Measurements from ENCODE around the gene MAGEA11. TPM values are rescaled to one million over a fixed set of nuclear protein-coding genes. Genes with fewer than 3 reads are reported as not detected.
"Not testable (repeated sequence)": the region's sequence is repeated elsewhere in the genome, so short reads cannot be mapped to it uniquely, and the experiment has no call there.

Gene MAGEA11
- total and polyA plus RNA-seq, 8 donors: not detected

DNA sequence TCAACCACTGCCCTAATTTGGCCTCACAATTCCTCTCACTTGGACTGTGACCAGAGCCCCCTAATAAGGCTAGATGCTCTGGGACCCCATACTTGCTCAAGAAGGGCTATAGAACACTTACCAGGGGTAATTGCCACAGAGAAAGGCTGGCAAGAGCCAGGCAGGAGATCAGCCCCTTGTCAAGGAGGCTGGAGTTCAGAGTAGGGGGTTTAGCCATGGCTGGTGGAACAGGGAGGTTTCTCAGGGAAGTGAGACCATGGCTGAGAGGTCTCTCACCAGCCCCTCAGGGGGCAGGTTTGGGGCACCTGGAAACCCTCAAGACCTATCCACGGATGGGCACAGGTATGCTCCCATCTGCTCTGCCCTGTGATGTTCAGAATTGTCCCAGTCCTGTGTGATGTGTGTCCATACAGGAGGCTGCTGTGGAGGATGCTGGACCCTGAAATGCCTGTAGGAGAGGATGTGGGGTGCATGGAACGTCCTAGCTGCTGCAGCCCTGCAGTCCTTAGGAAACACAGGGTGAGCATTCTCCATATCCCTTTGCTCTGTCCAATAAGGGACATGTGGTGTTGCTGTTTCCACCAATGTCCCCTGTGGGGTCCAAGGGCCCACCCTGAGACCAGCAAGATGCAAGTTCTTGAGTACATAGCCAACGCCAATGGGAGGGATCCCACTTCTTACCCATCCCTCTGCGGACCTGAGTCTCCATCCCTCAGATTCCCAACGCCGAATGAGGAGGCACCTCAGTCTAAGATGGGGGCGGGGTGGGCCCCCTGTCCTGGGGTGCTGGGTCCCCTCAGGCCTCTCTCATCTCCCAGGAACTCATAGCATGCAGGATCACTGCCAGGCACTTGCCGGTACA lies 45.6 kb downstream of the MAGEA11 start:
- intact Hi-C loops (cut with DNase I): loop anchor here in 1 of 3 donors (10.0 kb wide), 1 partner anchor 103 kb away; no protein-coding TSS in a partner anchor
- 65 to 69% methylated on average over 8 of the region's 8 CpGs for WGBS, 2 donors
- Histone ChIP-seq H3K27ac (no peak overlapping the region), H3K4me3 (no peak overlapping the region), H3K9me3 (no peaks in the 10 kb centered on the region), H3K36me3 (no peaks in the 10 kb centered on the region), H3K4me1 (no peaks in the 10 kb centered on the region), H3K27me3 (peaks cover 0 to 12% (median 0%) of the 10 kb centered on the region in 4 donors)
- DNase-seq (no peak), ATAC-seq (no peak), FAIRE-seq (no peak)
- TF ChIP-seq, protein P1, sequence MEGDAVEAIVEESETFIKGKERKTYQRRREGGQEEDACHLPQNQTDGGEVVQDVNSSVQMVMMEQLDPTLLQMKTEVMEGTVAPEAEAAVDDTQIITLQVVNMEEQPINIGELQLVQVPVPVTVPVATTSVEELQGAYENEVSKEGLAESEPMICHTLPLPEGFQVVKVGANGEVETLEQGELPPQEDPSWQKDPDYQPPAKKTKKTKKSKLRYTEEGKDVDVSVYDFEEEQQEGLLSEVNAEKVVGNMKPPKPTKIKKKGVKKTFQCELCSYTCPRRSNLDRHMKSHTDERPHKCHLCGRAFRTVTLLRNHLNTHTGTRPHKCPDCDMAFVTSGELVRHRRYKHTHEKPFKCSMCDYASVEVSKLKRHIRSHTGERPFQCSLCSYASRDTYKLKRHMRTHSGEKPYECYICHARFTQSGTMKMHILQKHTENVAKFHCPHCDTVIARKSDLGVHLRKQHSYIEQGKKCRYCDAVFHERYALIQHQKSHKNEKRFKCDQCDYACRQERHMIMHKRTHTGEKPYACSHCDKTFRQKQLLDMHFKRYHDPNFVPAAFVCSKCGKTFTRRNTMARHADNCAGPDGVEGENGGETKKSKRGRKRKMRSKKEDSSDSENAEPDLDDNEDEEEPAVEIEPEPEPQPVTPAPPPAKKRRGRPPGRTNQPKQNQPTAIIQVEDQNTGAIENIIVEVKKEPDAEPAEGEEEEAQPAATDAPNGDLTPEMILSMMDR (IDR thresholded peaks at IDR 0.05): no peak

DNA sequence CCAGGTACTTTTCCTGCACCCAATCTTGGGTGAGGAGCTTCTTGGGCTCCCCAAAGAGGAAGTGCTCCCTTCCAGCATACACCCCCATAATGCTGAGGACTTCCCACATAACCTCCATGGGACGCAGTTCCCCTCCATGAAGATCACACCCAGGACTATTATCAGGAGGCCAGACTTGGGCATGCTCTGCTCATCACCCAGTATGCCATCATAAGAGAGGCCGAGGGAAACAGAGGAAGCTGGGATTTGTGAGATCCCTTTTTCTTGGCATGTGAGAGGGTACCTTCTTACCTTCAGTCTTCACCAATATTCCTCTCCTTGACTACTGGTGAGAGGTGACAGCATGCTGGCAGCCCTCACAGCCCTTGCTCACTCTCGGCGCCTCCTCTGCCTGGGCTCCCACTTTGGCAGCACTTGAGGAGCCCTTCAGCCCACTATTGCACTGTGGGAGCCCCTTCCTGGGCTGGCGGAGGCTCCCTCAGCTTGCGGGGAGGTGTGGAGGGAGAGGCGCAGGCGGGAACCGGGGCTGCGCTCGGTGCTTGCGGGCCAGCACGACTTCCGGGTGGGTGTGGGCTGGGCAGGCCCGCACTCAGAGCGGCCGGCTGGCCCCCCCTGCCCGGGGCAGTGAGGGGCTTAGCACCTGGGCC lies 46.3 kb downstream of the MAGEA11 start:
- Histone ChIP-seq H3K4me3 (no peak overlapping the region), H3K27ac (no peak overlapping the region), H3K4me1 (no peaks in the 10 kb centered on the region), H3K27me3 (peaks cover 0 to 12% (median 0%) of the 10 kb centered on the region in 4 donors), H3K36me3 (no peaks in the 10 kb centered on the region), H3K9me3 (no peaks in the 10 kb centered on the region)
- intact Hi-C loops (cut with DNase I): loop anchor here in 1 of 3 donors (10.0 kb wide), 1 partner anchor 103 kb away; no protein-coding TSS in a partner anchor
- ATAC-seq (no peak), DNase-seq (peak in 1 of 6 donors; percentile 37), FAIRE-seq (no peak)
- TF ChIP-seq, protein P1 (IDR thresholded peaks at IDR 0.05): no peak
- WGBS, 2 donors: 91 to 93% methylated on average over 18 of the region's 18 CpGs

DNA sequence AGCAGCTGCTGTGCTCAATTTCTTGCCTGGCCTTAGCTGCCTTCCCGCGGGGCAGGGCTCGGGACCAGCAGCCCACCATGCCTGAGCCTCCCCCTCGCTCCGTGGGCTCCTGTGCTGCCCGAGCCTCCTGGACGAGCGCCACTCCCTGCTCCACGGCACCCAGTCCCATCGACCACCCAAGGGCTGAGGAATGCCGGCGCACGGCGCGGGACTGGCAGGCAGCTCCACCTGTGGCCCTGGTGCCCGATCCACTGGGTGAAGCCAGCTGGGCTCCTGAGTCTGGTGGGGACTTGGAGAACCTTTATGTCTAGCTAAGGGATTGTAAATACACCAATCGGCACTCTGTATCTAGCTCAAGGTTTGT lies 46.8 kb downstream of the MAGEA11 start:
- not testable (repeated sequence) for H3K9me3 ChIP-seq, H3K36me3 ChIP-seq, H3K4me3 ChIP-seq, FAIRE-seq, H3K4me1 ChIP-seq, H3K27ac ChIP-seq, ATAC-seq
- 83 to 88% methylated on average over 16 of the region's 17 CpGs for WGBS, 2 donors
- DNase-seq: peak in 1 of 6 donors; percentile 63
- peaks cover 0 to 12% (median 0%) of the 10 kb centered on the region in 4 donors for H3K27me3 ChIP-seq
- intact Hi-C loops (cut with DNase I): loop anchor here in 1 of 3 donors (10.0 kb wide), 1 partner anchor 104 kb away; no protein-coding TSS in a partner anchor

DNA sequence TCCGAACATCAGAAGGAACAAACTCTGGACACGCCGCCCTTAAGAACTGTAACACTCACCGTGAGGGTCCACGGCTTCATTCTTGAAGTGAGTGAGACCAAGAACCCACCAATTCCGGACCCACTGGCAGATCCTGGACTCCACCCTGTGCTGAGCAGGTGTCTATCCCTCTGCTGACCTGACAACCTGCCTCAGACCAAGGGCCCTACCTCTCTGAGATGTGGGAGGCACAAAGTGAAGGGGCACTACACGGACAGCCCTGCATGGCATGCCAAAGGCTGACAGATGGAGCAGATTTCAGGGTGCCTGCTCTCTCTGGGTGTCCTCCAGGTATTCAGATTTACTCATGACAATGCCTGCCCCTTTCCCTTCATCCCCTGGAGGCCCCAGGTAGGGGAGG lies 48.0 kb downstream of the MAGEA11 start:
- no peak overlapping the region for H3K27ac ChIP-seq
- ATAC-seq (no peak), FAIRE-seq (no peak), DNase-seq (no peak)
- no peaks in the 10 kb centered on the region for H3K9me3 ChIP-seq
- H3K27me3 ChIP-seq: peaks cover 0 to 12% (median 0%) of the 10 kb centered on the region in 4 donors
- H3K4me3 ChIP-seq: no peak overlapping the region
- H3K4me1 ChIP-seq: no peaks in the 10 kb centered on the region
- WGBS, 2 donors: 77 to 78% methylated on average over 7 of the region's 7 CpGs
- no peaks in the 10 kb centered on the region for H3K36me3 ChIP-seq
- TF ChIP-seq, protein P1 (IDR thresholded peaks at IDR 0.05): no peak
- intact Hi-C loops (cut with DNase I): loop anchor here in 1 of 3 donors (10.0 kb wide), 1 partner anchor 105 kb away; no protein-coding TSS in a partner anchor

DNA sequence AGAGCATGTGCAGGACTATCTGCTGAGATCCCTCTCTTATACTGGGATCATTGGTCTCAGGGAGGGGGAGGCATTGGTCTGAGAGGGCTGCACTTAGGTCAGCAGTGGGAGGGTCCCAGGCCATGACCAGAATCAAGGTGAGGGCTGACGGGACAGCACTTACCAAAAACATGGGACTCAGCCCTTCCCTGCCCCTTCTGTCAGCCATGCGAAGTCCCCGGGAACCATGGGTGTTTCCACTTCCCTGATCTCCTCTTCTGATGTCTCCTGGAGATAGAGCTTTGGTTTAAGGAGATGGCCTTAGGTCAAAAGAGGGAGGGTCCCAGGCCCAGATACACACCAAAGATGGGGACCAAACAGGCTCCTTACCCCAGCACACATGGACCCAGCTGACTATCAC lies 49.1 kb downstream of the MAGEA11 start:
- DNase-seq (no peak), ATAC-seq (no peak), FAIRE-seq (no peak)
- Histone ChIP-seq H3K4me1 (no peaks in the 10 kb centered on the region), H3K27ac (no peak overlapping the region), H3K4me3 (no peak overlapping the region), H3K36me3 (no peaks in the 10 kb centered on the region), H3K9me3 (no peaks in the 10 kb centered on the region), H3K27me3 (peaks cover 0 to 19% (median 0%) of the 10 kb centered on the region in 4 donors)
- TF ChIP-seq, protein P1 (IDR thresholded peaks at IDR 0.05): no peak
- intact Hi-C loops (cut with DNase I): no loop called here
- 86 to 93% methylated on average over 3 of the region's 3 CpGs for WGBS, 2 donors

DNA sequence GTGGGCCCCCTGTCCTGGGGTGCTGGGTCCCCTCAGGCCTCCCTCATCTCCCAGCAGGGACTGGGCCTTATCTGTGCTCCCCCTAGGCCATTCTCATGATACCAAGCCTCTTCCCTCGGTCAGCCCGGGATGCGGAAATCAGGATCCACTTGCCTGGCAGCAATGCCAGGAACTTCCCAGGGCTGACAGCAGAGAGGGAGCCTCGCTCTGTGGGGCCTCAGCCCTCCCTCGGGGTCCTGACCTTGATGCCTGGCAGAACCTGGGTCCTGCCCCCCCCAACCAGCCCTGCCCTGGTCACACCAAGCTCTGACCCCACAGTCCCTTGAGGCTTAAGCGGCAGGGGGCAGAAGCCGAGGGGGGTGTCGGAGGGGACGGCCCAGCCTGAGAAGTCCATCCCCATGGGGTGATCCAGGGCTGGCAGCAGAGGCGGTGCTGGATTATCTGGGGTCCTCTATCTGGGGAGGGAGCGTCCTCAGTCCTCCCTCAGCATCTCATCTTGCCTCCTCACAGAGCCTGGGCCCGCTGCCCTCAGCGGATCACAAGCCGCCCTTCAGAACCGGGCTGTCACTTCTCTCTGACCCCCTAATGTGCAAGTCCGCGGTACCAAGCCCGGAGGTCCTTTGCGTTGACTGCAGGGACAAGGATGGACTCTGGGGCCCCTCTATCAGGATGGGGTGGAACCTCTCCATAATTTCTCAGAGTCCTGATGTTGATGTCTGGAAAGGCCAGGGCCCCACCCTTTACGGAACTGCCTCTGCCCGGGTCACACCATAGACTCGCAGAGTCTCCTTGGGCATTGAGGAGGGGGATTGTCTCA lies 50.2 kb downstream of the MAGEA11 start:
- FAIRE-seq; H3K36me3 ChIP-seq; H3K27ac ChIP-seq; H3K9me3 ChIP-seq; ATAC-seq; H3K4me3 ChIP-seq; intact Hi-C loops (cut with DNase I); H3K4me1 ChIP-seq: not testable (repeated sequence)
- WGBS, 2 donors: 84 to 86% methylated on average over 20 to 22 of the region's 22 CpGs
- H3K27me3 ChIP-seq: peaks cover 0 to 18% (median 0%) of the 10 kb centered on the region in 4 donors
- DNase-seq: peak in 1 of 6 donors; percentile 43

All from pancreas (tissue), 10 donors.